BE2C (cell line): Measurements from ENCODE around the gene PROC.

Experiments
- DNase-seq: peaks from one replicate; pipeline ENCODE4 v3.0.0-alpha.2; 2020
- H3K27me3 ChIP-seq: fragments of 250-450 bp; sonication (Bioruptor Pico); 2 replicates; pipeline ENCODE4 v1.5.1; 2020; ENCODE audit warnings: mild to moderate bottlenecking
- H3K36me3 ChIP-seq: fragments of 250-450 bp; sonication (Bioruptor Pico); 2 replicates; pipeline ENCODE4 v1.5.1; 2020; ENCODE audit warnings: mild to moderate bottlenecking
- H3K4me1 ChIP-seq: fragments of 250-450 bp; sonication (Bioruptor Pico); 2 replicates; pipeline ENCODE4 v1.5.1; 2020
- H3K4me3 ChIP-seq: 2 replicates; pipeline ENCODE4 v1.5.1; 2011; ENCODE audit warnings: low read depth, low read length
- H3K9me3 ChIP-seq: fragments of 250-450 bp; sonication (Bioruptor Pico); 2 replicates; pipeline ENCODE4 v1.5.1; 2020
- TF ChIP-seq, protein P1 (sequence below): IDR thresholded peaks from 2 replicates; pipeline ENCODE4 v1.5.1; 2012; ENCODE audit warnings: mild to moderate bottlenecking, low read depth, low read length

PROC gene

GRCh38 chr2:127456960-127457359, 38.7 kb downstream of the PROC start:
- no peak for DNase-seq
- H3K4me1 ChIP-seq = no peaks in the 10 kb centered on the region
- H3K9me3 ChIP-seq = no peaks in the 10 kb centered on the region
- H3K27me3 ChIP-seq = no peaks in the 10 kb centered on the region
- TF ChIP-seq, protein P1, sequence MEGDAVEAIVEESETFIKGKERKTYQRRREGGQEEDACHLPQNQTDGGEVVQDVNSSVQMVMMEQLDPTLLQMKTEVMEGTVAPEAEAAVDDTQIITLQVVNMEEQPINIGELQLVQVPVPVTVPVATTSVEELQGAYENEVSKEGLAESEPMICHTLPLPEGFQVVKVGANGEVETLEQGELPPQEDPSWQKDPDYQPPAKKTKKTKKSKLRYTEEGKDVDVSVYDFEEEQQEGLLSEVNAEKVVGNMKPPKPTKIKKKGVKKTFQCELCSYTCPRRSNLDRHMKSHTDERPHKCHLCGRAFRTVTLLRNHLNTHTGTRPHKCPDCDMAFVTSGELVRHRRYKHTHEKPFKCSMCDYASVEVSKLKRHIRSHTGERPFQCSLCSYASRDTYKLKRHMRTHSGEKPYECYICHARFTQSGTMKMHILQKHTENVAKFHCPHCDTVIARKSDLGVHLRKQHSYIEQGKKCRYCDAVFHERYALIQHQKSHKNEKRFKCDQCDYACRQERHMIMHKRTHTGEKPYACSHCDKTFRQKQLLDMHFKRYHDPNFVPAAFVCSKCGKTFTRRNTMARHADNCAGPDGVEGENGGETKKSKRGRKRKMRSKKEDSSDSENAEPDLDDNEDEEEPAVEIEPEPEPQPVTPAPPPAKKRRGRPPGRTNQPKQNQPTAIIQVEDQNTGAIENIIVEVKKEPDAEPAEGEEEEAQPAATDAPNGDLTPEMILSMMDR = no peak
- no peak overlapping the region for H3K4me3 ChIP-seq
- H3K36me3 ChIP-seq = no peaks in the 10 kb centered on the region

DNA sequence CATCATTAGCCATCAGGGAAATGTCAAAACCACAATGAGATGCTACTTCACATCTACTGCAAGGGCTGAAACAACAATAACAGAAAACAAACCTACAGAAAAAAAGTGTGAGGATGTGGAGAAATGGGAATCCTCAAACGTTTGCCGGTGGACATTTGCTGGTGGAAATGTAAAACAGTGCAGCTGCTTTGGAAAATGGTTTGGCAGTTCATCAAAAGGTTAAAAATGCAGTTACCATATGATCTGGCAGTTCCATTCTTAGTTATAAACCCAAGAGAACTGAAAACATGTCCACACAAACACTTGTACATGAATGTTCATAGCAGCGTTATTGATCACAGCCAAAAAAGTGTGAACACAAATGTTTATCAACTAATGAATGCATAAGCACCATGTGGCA, 44.2 kb downstream of the PROC start:
- Histone ChIP-seq H3K27me3 (no peaks in the 10 kb centered on the region), H3K9me3 (no peaks in the 10 kb centered on the region), H3K4me3 (no peak overlapping the region), H3K36me3 (no peaks in the 10 kb centered on the region), H3K4me1 (no peaks in the 10 kb centered on the region)
- TF ChIP-seq, protein P1 = no peak
- no peak for DNase-seq

- no peaks in the 10 kb centered on the region for H3K27me3 ChIP-seq
- peak; percentile 51 for DNase-seq
- no peaks in the 10 kb centered on the region for H3K9me3 ChIP-seq
- no peaks in the 10 kb centered on the region for H3K36me3 ChIP-seq
- TF ChIP-seq, protein P1 = no peak
- H3K4me3 ChIP-seq = no peak overlapping the region
- H3K4me1 ChIP-seq = no peaks in the 10 kb centered on the region
These were observed 45.1 kb downstream of the PROC start for GRCh38 chr2:127463155-127463991.

- H3K36me3 ChIP-seq = no peaks in the 10 kb centered on the region; the same call in 1 of the 2 replicates
- no peak for DNase-seq
- TF ChIP-seq, protein P1 = no peak
- H3K4me3 ChIP-seq = no peak overlapping the region
- no peaks in the 10 kb centered on the region for H3K27me3 ChIP-seq
- no peaks in the 10 kb centered on the region for H3K4me1 ChIP-seq
- no peaks in the 10 kb centered on the region for H3K9me3 ChIP-seq
These were observed 46.4 kb downstream of the PROC start for GRCh38 chr2:127464470-127465257.

DNA sequence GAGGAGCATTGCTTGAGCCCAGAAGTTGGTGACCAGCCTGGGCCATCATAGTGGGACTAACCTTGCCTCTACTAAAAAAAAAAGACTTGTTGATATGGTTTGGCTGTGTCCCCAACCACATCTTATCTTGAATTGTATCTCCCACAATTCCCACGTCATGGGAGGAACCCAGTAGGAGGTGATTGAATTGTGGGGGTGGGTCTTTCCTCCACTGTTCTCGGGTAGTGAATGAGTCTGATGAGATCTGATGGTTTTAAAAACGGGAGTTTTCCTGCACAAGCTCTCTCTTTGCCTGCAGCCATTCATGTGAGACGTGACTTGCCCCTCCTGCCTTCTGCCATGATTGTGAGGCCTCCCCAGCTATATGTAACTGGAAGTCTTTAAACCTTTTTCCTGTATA, 47.0 kb downstream of the PROC start:
- Histone ChIP-seq H3K4me1 (no peaks in the 10 kb centered on the region), H3K36me3 (no peaks in the 10 kb centered on the region; the same call in 1 of the 2 replicates), H3K9me3 (no peaks in the 10 kb centered on the region), H3K4me3 (no peak overlapping the region), H3K27me3 (no peaks in the 10 kb centered on the region)
- DNase-seq = no peak
- TF ChIP-seq, protein P1 = no peak
